Right lobe of liver (tissue), 6 donors: ENCODE measurements around the gene RNF141. TPM values are rescaled to one million over a fixed set of nuclear protein-coding genes. Genes with fewer than 3 reads are reported as not detected.

Experiments used
- ATAC-seq, 4 donors: fragments of 200-7000 bp; cut with Tn5 transposase; one replicate each; pipeline ENCODE4 v1.9.1; 2020; ENCODE audit warnings: mild to moderate bottlenecking in 4 of 4, moderate library complexity in 4 of 4
- DNase-seq, 3 donors: peaks; one replicate each; pipeline ENCODE4 v3.0.0-alpha.2; 2020
- H3K27ac ChIP-seq, 3 donors: fragments of 200-600 bp; one replicate each; pipeline ENCODE4 v1.8.0; 2022
- H3K27me3 ChIP-seq, 2 donors: fragments of 200-600 bp; one replicate each; pipeline ENCODE4 v1.8.0; 2022
- H3K36me3 ChIP-seq, 4 donors: fragments of 200-600 bp; sonication (generic) in 1 of 4; one replicate each; pipeline versions ENCODE4 v1.5.1 to v1.8.0; 2017 to 2022; ENCODE audit warnings: control low read depth in 1 of 4
- H3K4me1 ChIP-seq, 4 donors: fragments of 200-600 bp; sonication (generic) in 1 of 4; one replicate each; pipeline versions ENCODE4 v1.5.1 to v1.8.0; 2017 to 2022; ENCODE audit warnings: control low read depth in 1 of 4
- H3K4me3 ChIP-seq, 3 donors: fragments of 200-600 bp; one replicate each; pipeline ENCODE4 v1.8.0; 2022
- H3K9me3 ChIP-seq, 4 donors: fragments of 200-600 bp; sonication (generic) in 1 of 4; one replicate each; pipeline versions ENCODE4 v1.5.1 to v1.8.0; 2017 to 2022; ENCODE audit warnings: control low read depth in 1 of 4
- POLR2A ChIP-seq: fragments of 450-650 bp; IDR thresholded peaks from one replicate; pipeline ENCODE4 v1.6.1; 2017; ENCODE audit warnings: antibody characterized with exemption, mild to moderate bottlenecking
- WGBS: methylation state at CpG from one replicate; pipeline ENCODE4 v1.1.6; 2018; ENCODE audit warnings: low coverage, low lambda C conversion rate; ENCODE audit not compliant: insufficient coverage; ENCODE audit errors: missing lambda C conversion rate; 5-methylcytosine and 5-hydroxymethylcytosine counted together
- intact Hi-C, 2 donors: fragments of 100-400 bp; cut with DNase I; formaldehyde crosslinking; loops; one replicate each; pipeline versions ENCODE4 v1.11.2 to v1.14.1; 2022
- long read RNA-seq: library from polyadenylated mRNA; unstranded; transcript quantifications from one replicate; pipeline ENCODE4 v2.0.0, GENCODE V29; 2019
- total RNA-seq, 6 experiments: library from RNA; depleted of rRNA in 2 of 6; stranded (reverse); fragments of >200 nt in 2 of 6; fragmentation: NEBNext Ultra II Directional in 3 of 6; extraction: Animal tissue kit (Norgen Biotek cat#: 25700) in 3 of 6; gene quantifications; one replicate each; pipeline versions ENCODE4 v1.1.0 to v1.2.4, GENCODE V29; 2016 to 2023
- TF ChIP-seq, protein P1 (sequence below), 4 donors: fragments of 200-600 bp in 3 of 4; fragments of 450-650 bp in 1 of 4; IDR thresholded peaks; one replicate each; pipeline versions ENCODE4 v1.5.1 to v1.8.0; 2016 to 2022; ENCODE audit warnings: antibody characterized with exemption in 4 of 4, mild to moderate bottlenecking in 2 of 4
- donor health status: DM: no; HTN: yes; CAD: no.
- donor health status: DM: no; HTN: no; CAD: no.
- donor health status: DM: no; HTN: no; CAD: no.
- donor health status: DM: no; HTN: yes; CAD: no.
- donor health status: DM: no; HTN: yes; CAD: no.

The RNF141 gene, protein sequence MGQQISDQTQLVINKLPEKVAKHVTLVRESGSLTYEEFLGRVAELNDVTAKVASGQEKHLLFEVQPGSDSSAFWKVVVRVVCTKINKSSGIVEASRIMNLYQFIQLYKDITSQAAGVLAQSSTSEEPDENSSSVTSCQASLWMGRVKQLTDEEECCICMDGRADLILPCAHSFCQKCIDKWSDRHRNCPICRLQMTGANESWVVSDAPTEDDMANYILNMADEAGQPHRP
- total RNA-seq = 10 to 100 TPM; 11.2 to 21.0 (median 15.1) TPM
- long read RNA-seq, full-length matches to known transcripts = 3 of 3 reads
- long read RNA-seq, partial matches to known transcripts = 0 of 3 reads
- long read RNA-seq, other reads (novel, unspliced or antisense) = 0 of 3 reads

DNA sequence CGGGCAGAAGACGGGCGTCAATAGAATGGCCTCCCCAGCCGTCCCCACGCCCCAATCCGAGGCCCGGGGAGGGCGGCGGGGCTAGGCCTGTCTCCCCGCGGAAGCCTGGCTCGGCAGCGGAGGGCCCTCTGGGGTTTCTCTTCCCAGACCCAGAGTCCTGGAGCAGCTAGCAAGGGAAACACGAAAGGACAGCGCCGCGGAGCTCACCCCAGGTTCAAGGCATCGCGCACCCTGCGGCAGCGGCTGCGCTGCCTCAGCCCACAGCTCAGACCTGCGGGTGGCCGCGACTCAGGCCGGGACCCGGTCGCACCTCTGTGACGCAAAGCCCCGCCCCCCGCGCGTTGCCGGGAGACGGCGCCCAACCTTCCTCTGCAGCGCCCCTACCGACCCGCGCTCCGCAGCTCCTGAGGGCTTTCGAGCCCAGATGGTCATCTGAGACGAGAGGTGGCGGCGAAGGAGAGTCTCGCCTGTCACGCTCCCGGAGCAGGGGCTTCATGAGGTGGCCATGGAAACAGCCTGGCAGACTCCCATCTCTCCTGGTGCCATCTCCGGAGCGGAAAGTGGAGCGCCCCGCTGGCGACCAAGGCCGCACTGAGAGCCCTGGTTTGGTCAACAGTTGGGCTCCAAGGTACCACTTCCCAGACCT is at the start of gene RNF141:
Gene RNF141, minus strand, starts transcription at position 273 of the 646 bp plus-strand sequence. CDS start 7,029 bp downstream, outside the sequence.
- peak; percentile 99 for ATAC-seq
- intact Hi-C loops = no loop called here
- DNase-seq = peak; percentile 97
- Histone ChIP-seq H3K36me3 (no peaks in the 10 kb centered on the region), H3K27me3 (no peaks in the 10 kb centered on the region), H3K9me3 (no peaks in the 10 kb centered on the region), H3K4me1 (peaks cover 0 to 5% (median 2%) of the 10 kb centered on the region in 4 donors), H3K4me3 (peak within 1 kb of the TSS; percentile 68 to 95 (median 94)), H3K27ac (peak within 1 kb of the TSS; percentile 68 to 89 (median 88))
- TF ChIP-seq, protein P1, sequence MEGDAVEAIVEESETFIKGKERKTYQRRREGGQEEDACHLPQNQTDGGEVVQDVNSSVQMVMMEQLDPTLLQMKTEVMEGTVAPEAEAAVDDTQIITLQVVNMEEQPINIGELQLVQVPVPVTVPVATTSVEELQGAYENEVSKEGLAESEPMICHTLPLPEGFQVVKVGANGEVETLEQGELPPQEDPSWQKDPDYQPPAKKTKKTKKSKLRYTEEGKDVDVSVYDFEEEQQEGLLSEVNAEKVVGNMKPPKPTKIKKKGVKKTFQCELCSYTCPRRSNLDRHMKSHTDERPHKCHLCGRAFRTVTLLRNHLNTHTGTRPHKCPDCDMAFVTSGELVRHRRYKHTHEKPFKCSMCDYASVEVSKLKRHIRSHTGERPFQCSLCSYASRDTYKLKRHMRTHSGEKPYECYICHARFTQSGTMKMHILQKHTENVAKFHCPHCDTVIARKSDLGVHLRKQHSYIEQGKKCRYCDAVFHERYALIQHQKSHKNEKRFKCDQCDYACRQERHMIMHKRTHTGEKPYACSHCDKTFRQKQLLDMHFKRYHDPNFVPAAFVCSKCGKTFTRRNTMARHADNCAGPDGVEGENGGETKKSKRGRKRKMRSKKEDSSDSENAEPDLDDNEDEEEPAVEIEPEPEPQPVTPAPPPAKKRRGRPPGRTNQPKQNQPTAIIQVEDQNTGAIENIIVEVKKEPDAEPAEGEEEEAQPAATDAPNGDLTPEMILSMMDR (IDR thresholded peaks at IDR 0.05) = peak; percentile 79 to 92 (median 86)
- peak; percentile 93 for TF ChIP-seq POLR2A
- 1% methylated on average over 9 of the region's 54 CpGs for WGBS

DNA sequence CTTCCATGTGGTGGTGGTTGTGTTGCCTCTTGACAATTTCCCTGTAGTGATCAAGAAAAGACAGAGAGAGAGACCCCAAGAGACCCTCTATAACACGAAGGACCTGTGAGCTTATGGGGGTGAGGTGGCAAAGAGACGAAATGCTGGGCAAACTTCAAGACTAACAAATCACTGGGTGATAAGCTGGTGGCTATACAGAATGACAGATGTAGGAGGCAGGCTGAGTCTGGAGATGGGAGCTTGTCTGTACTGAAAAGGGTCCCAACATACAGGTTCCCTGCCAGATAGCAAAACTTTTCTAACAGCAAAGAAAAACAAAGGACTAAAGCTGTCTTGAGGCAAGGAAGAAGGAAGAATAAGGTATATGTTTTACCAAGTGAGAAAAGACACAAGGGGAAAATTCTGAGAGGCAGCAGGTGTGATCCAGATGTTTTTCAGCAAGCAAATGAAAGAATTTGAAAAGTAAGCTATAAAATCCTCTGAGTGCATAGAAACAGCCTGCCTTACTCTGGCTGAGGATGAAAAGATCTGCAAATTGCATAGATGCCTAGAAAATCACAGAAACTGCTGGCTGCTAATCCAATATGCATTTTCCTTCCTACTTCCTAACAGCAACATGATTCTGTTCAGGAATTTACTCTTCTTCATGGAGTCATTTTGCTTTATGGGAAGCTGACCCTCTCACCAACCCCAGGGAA is 49.4 kb upstream of the RNF141 start:
- H3K4me1 ChIP-seq = no peaks in the 10 kb centered on the region
- no peaks in the 10 kb centered on the region for H3K36me3 ChIP-seq
- intact Hi-C loops = no loop called here
- H3K27me3 ChIP-seq = no peaks in the 10 kb centered on the region
- ATAC-seq (no peak), DNase-seq (no peak)
- no peak overlapping the region for H3K4me3 ChIP-seq
- 69% methylated on average over 2 of the region's 2 CpGs for WGBS
- H3K27ac ChIP-seq = no peak overlapping the region
- TF ChIP-seq, protein P1 (IDR thresholded peaks at IDR 0.05) = no peak
- TF ChIP-seq POLR2A = no peak
- H3K9me3 ChIP-seq = no peaks in the 10 kb centered on the region

DNA sequence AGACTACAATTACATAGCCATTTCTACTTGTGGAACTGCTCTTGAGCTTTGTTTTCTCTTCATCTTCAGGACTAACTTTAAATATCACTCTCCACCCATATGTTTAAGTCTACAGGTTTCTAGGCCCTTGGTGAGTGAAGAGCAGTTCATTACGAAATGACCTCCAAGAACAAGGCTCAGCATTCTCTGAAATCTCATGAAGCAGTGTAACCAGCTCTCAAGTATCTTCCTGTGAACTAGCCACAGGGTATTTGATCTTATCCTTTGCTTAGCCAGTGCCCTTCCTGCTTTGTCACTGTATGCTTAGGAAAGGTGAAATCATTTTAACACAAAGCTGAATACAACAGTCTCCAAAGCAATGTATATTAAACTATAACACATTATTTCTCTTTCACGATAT is 47.9 kb upstream of the RNF141 start:
- H3K27me3 ChIP-seq = no peaks in the 10 kb centered on the region
- WGBS = 58% methylated on average over 2 of the region's 2 CpGs
- DNase-seq (no peak), ATAC-seq (no peak)
- TF ChIP-seq, protein P1 (IDR thresholded peaks at IDR 0.05) = no peak
- no peak for TF ChIP-seq POLR2A
- no peak overlapping the region for H3K4me3 ChIP-seq
- no peaks in the 10 kb centered on the region for H3K36me3 ChIP-seq
- no peak overlapping the region for H3K27ac ChIP-seq
- no peaks in the 10 kb centered on the region for H3K9me3 ChIP-seq
- H3K4me1 ChIP-seq = no peaks in the 10 kb centered on the region
- intact Hi-C loops = no loop called here

DNA sequence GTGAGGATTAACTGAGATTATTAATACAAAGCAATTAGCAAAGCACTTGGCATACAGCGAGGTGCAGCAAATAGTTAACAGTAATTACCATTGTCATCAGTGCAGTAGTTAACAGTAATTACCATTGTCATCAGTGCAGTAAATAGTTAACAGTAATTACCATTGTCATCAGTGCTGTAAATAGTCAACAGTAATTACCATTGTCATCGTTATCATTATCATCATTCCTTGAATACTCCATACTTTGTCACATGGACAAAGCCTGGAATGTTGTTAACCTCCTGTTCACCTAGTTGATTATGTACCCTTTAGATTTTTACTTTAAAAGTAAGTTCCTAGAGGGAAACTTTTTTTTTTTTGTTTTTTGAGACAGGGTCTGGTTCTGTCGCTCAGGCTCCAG is 47.0 kb upstream of the RNF141 start:
- intact Hi-C loops = no loop called here
- Histone ChIP-seq H3K27ac (no peak overlapping the region), H3K9me3 (no peaks in the 10 kb centered on the region), H3K4me3 (no peak overlapping the region), H3K36me3 (no peaks in the 10 kb centered on the region), H3K27me3 (no peaks in the 10 kb centered on the region), H3K4me1 (no peaks in the 10 kb centered on the region)
- WGBS = 76% methylated on average over 3 of the region's 3 CpGs
- TF ChIP-seq, protein P1 (IDR thresholded peaks at IDR 0.05) = no peak
- TF ChIP-seq POLR2A = no peak
- no peak for ATAC-seq
- DNase-seq = no peak
